Panc1 (cell line): Measurements from ENCODE around the gene KRT15.

Experiments
- TCF7L2 ChIP-seq: IDR thresholded peaks from 2 replicates; pipeline ENCODE4 v1.6.1; 2011; ENCODE audit warnings: mild to moderate bottlenecking, low read depth, low read length, inconsistent platforms
- TF ChIP-seq, protein P1 (sequence below): fragments of 450-650 bp; IDR thresholded peaks from 2 replicates; pipeline ENCODE4 v1.5.1; 2017; ENCODE audit warnings: mild to moderate bottlenecking

DNA sequence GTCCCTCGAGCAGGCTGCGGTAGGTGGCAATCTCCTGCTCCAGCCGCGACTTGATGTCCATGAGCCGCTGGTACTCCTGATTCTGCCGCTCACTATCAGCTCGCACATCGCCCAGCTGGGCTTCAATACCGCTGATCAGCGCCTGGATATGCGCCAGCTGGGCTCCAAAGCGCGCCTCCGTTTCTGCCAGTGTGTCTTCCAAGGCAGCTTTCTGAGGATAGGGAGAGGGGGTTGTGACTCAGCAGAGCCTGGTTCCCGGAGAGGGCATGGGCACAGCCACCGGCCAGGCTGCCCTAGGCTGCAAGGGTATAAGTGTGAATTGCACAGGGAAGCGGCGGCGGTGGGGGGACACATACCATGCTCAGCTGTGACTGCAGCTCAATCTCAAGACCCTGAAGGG is 5.1 kb upstream of the KRT15 start:
- TF ChIP-seq, protein P1, sequence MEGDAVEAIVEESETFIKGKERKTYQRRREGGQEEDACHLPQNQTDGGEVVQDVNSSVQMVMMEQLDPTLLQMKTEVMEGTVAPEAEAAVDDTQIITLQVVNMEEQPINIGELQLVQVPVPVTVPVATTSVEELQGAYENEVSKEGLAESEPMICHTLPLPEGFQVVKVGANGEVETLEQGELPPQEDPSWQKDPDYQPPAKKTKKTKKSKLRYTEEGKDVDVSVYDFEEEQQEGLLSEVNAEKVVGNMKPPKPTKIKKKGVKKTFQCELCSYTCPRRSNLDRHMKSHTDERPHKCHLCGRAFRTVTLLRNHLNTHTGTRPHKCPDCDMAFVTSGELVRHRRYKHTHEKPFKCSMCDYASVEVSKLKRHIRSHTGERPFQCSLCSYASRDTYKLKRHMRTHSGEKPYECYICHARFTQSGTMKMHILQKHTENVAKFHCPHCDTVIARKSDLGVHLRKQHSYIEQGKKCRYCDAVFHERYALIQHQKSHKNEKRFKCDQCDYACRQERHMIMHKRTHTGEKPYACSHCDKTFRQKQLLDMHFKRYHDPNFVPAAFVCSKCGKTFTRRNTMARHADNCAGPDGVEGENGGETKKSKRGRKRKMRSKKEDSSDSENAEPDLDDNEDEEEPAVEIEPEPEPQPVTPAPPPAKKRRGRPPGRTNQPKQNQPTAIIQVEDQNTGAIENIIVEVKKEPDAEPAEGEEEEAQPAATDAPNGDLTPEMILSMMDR, result no peak
- no peak for TF ChIP-seq TCF7L2
